Loucy (cell line): ENCODE data around the gene CNNM1.

Experiments used
- EZH2phosphoT487 ChIP-seq: fragments of 200-600 bp; IDR thresholded peaks from 2 replicates; pipeline ENCODE4 v1.6.1; 2018; ENCODE audit warnings: antibody characterized with exemption, mild to moderate bottlenecking, moderate library complexity, borderline replicate concordance
- TF ChIP-seq, protein P1 (sequence below): fragments of 200-600 bp; sonication (generic); conservative IDR thresholded peaks from 2 replicates; pipeline ENCODE4 v1.5.1; 2014; ENCODE audit warnings: mild to moderate bottlenecking, antibody characterized with exemption, low read length

DNA sequence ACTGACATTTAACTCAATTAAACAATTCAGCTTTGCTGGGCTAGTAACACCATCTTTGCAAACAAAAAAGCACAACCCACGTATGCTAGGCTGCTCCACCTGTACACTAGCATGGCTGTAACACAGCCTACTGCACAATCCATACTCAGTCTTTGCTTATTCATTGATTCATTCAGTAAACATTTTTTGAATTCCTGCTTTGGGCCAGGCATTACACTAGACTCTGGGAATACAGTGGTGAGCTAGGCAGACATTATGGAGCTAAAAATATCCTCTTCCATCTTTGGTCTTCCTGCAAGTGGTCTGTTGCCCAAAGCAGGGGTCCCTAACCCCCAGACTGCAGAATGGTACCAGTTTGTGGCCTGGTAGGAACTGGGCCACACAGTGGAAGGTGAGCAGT, 9.9 kb downstream of the CNNM1 start:
- TF ChIP-seq, protein P1, sequence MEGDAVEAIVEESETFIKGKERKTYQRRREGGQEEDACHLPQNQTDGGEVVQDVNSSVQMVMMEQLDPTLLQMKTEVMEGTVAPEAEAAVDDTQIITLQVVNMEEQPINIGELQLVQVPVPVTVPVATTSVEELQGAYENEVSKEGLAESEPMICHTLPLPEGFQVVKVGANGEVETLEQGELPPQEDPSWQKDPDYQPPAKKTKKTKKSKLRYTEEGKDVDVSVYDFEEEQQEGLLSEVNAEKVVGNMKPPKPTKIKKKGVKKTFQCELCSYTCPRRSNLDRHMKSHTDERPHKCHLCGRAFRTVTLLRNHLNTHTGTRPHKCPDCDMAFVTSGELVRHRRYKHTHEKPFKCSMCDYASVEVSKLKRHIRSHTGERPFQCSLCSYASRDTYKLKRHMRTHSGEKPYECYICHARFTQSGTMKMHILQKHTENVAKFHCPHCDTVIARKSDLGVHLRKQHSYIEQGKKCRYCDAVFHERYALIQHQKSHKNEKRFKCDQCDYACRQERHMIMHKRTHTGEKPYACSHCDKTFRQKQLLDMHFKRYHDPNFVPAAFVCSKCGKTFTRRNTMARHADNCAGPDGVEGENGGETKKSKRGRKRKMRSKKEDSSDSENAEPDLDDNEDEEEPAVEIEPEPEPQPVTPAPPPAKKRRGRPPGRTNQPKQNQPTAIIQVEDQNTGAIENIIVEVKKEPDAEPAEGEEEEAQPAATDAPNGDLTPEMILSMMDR, result no peak
- TF ChIP-seq EZH2phosphoT487, result no peak
